ENCODE results near the gene SPEG.
A peak's percentile ranks its signal among the peaks of the same experiment; 100 is the strongest.

Gene SPEG

DNA sequence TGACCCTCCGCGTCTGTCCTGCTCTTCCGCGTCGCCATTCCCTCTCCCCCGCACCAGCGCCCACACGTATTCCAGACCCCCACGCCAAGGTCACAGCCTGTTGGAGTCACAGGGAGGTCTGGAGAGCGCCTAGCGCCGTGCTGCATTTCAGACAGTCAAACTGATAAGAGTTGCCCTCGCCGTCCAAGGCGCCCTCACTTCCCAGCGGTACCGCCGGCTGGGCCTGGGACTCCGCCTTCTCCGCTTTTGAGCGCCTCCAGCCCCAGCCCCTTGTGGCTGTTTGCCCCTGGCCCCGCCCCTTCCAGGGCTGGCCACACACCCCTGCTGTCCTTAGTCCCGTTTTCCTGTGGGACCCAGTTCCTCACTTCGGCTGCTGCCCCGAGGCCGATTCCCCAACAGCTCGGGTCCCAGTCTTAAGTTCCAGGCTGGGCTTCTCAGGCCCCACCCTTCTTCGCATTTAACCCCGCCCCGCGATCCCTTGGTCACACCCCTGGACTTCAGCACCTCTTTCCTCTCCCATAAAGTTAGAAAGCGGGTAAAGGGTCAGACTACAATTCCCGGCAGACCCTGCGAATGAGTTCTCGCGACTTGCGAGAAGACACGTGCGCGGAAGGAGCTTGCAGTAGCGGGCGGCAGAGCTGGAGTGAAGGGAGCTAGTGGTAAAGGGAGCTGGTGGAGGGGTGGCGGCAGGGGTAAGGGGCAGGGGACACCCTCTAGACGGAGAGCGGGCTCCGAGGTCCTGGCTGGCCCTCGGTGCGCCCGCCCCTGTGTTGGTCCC lies 63.8 kb downstream of the SPEG start, which contains the start of gene GMPPA:
GMPPA (plus strand) TSS at position 612 of the 778 bp plus-strand sequence. CDS start 1,085 bp downstream, outside the sequence.
- DNase-seq (ENCODE audit: low spot score) = peak; percentile 98

DNA sequence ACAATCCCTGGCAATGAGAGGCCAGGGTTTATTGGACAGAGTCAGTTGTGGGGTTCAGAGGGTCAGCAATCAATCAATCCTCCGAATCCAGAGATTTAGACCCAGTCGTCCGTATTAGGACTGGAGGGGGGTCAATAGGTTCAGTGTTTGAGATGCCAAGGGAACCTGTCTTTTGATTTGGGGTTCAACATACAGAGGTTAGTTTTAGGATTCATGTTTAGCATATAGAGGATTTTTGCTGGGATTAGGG lies 64.3 kb downstream of the SPEG start:
- no peak for DNase-seq (ENCODE audit: low spot score)

DNA sequence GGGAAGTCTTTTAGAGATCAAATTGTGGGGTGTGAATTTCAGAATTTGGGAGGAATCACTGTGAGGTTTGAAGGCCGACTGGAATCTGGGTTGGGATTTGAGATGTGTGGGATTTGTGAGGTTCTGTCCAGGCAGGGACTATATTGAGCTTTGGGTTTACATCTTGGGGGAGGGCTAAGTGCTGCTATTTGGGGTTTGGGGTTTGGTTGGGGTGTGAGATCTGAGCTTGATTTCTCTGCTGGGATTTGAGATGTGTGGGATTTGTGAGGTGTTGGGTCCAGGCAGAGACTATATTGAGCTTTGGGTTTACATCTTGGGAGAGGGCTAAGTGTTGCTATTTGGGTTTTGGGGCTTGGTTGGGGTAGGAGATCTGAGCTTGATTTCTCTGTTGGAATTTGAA lies 64.9 kb downstream of the SPEG start:
- DNase-seq (ENCODE audit: low spot score) = no peak

DNA sequence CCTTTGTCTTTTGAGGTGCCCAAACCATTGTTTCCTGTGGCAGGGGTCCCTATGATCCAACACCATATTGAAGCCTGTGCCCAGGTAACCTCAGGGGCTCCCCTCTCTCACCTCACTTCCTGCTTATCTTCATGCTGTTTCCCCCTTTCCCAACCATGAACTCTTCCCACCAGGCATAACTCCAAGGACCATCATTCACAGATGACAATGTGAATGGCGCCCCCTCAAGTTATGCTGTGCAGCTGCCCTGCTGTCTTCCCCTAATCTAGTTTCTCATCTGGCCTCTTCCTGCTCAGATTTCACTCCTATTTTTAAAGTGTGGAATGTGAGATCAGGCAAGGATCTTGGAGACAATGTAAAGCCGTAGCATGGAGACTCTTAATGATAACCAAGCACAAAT lies 65.5 kb downstream of the SPEG start:
- DNase-seq (ENCODE audit: low spot score) = no peak

DNA sequence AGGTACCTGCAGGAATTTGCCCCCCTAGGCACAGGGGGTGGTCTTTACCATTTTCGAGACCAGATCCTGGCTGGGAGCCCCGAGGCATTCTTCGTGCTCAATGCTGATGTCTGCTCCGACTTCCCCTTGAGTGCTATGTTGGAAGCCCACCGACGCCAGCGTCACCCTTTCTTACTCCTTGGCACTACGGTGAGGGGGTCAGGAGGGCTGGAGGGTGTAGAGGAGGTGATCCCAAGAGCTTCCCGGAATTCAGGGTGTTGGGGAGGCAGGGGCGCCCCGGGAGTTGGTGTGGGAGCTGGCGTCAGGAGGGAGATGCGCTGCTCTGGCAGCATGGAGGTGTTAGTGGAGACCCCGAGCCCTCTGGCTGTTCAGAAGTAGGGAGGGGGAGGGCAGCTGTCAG lies 67.2 kb downstream of the SPEG start:
- DNase-seq (ENCODE audit: low spot score) = no peak

DNA sequence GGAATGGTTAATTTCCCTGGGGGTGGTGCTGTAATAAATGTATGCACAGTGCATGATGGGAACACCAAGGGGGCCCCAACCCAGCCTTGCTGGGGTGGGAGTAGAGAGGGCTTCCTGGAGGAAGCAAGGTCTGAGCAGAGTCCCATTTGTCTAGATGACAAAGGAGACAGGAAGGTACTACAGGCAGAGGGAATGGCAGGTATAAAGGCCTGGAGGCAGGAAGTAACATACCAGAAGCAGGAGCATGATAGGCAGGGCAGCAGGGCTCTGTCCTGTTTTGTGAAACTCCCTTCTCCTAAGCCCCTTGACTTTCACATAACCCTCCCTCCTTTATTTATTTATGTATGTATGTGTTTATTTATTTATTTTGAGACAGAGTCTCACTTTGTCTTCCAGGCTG lies 68.0 kb downstream of the SPEG start:
- DNase-seq (ENCODE audit: low spot score) = no peak

DNA sequence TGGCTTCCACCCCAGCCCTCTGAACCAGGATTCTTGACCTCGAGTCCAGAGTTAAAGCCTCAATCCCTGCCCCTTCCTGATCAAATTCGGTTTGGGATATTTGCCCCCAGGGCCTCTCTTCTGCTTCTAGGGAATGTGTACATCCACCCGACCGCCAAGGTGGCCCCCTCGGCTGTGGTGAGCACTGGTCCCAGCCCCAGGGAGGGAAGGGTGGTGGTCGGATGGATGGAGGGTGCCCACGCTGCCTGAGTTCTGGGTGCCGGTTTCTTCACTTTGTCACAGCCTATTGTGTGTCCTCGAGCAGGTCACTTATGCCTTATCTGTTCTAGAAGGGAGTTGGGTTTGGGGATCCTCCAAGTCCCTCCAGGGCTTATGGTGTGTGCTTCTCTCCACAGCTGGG lies 70.9 kb downstream of the SPEG start:
- DNase-seq (ENCODE audit: low spot score) = no peak

DNA sequence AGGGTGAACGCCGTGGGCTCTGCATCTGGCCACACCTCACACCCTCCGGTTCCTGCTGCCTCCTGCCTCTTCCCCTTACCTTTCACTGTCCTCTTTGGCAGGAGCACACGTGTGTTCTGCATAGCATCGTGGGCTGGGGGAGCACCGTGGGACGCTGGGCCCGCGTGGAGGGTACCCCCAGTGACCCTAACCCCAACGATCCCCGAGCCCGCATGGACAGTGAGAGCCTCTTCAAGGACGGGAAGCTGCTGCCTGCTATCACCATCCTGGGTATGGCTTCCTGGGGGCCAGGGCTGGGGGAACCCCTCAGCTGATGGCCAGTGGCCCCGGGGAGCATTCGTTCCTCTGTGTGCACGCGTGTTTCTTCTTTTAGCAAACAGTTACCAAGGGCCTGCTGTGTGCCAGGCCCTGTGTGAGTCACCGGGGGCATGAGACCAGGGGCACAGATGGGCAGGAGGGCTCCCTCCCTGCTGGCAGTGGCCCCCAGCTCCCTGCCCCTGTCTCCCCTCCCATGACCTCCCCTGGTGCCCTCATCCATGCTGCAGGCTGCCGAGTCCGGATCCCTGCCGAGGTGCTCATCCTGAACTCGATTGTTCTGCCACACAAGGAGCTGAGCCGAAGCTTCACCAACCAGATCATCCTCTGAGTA lies 71.6 kb downstream of the SPEG start:
- DNase-seq (ENCODE audit: low spot score) = no peak

DNA sequence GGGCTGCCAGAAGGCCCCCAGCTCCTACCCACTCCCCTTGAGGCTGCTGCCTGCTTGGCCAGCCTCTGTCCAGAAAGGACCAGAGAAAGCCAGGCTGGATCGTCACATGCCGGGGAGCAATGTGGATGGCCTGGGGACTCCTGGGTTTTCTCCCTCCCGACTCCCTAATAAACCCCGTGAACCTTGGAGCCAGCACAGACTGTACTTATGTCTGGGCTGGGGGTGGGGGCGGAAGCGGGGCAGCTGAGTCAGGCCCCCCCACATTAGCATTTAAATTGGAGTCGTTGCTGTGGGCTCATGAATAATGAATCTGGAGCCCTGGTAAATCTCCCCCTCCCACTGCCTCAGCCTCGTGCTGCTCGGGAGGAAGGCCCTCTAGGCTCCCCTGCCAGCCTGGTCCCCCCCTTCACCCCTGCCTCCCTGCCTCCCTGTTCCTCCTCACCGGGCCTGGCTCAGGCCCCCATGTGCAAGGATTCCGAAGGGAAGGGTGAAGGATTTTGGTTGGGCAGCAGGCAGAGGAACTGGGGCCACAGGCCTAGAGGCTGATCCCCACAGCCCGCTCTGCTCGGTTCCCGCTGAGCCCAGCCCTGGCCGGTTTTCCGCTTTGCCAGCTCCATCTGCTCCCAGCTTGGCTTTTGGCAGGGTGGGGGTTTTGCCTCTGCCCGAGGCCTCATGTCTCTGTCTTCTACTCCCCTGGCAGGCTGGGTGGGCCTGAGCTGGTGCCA lies 72.3 kb downstream of the SPEG start:
- no peak for DNase-seq (ENCODE audit: low spot score)

DNA sequence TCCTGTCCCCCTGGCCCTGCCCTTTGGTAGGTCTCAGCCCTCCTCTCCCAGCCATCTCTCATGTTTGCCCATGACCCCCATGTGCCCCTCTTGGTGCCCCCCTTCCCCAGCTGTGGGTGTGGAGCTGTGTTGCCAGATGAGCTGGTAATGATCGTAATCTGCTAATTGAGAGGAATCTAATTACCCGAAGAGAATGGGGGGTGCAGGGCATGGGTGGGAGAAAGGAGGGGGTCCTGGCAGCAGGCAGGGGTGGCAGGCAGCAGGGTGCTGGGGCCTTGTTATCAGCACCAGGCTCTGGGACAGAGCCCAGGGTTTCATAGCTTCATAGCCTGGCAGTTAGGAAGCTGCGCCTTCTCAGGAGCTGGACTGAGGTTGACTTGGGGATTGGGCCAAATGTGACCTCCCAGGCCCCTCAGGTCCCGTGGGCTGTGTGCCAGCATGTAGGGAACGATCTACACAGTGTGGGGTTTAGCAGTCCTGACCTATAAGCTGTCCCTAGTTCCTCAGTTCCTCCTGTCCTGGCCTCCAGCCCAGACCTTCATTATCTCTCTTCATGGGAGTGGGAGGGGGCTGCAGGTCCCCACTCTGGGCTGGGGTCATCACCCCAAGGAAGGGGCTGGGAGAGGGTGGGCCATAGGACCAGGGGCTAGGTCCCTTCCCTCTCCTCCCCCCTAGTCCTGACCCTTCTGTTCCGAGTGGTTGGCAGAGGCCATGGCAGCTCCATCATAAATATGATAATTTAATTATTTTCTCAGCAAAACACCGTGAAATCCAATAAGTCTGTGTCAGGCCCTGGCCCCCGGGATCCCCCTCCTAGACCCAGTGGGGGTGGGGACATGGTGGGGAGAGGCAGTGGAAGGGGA lies 73.2 kb downstream of the SPEG start:
- no peak for DNase-seq (ENCODE audit: low spot score)

DNA sequence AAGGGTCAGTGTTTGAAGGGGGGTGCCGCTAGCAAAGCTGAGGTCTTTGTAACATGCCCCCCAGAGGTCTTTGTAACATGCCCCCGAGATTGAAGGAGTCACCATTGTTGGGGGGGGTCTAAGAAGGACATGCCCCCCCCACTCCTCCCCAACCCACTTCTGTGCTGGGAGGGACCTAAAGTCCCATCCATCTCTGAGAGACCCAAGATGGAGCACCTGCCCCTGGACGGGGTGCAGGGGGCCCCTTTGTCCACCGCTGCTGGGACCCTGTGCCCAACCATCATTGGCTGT lies 73.7 kb downstream of the SPEG start:
- DNase-seq (ENCODE audit: low spot score) = no peak

DNA sequence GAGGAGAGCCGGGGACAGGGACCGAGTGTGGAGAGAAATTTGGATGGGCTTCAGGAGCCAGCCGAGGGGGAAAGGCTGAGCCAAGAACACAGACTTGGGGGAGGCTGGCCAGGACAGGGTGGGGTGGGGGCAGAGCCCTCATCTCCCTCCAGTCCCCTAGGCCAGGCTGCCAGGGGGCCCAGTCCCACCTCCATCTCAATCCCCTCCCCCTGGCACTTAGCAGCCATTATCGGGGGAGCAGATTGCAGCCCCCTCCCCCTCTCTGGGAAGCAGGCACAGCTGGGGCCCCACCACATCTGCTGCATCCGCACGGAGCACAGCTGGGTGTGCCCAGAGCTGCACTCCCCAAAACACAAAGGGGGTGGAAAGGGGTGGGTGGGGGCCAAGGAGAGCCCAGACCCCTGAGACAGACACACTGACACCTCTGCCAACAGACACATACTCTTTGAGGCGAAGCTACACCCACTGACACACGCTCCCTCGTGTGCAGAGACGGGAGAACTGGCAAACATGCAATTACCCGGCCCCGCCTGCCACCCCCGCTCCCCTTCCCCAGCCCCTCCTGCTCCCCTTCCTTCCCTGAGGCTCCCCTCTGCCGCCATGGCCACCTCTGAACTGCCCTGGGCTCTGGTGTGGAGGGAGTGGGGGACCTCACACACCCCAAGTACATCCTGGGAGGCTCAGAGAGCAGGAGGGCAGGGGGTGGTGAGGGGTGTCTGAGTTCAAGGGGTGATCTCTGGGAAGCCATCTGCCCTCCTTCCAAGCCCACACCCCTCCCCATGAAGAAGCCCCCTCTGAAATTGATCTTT lies 74.5 kb downstream of the SPEG start:
- no peak for DNase-seq (ENCODE audit: low spot score)

DNA sequence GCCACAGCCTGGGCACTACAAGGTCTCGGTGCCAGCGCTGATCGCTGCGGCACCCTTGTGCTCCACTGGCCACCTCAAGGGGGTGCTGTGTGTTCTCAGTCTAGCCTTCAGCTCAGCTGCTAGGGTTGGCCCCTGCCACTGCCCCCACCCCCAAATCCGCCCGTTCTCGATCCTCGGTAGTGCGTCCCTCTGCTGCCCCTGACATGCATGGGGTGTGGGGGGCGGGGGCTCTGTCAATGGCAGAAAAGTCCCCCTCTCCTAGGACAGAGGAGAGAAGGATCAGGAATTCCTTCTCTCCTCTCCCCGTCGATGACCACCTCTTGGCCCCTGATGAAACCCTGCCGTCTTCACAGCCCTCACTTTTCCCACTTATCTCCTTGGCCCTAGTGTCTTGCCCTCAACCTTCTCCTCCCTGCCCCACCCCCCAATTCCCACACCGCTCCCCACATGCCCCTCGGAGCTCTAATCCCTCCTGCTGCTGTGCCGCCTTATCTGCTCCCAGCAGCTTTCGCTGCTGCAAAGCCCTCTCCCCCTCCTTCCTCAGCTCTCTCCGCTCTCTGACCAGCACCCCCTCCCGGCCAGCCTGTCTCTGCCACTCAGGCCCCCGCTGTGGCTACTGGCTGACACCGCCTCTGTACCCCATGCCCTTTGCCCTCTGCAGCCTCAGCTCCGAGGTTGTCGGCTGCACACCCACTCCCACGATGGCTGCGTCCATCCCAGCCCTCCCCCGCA lies 75.3 kb downstream of the SPEG start:
- DNase-seq (ENCODE audit: low spot score) = peak; percentile 35

DNA sequence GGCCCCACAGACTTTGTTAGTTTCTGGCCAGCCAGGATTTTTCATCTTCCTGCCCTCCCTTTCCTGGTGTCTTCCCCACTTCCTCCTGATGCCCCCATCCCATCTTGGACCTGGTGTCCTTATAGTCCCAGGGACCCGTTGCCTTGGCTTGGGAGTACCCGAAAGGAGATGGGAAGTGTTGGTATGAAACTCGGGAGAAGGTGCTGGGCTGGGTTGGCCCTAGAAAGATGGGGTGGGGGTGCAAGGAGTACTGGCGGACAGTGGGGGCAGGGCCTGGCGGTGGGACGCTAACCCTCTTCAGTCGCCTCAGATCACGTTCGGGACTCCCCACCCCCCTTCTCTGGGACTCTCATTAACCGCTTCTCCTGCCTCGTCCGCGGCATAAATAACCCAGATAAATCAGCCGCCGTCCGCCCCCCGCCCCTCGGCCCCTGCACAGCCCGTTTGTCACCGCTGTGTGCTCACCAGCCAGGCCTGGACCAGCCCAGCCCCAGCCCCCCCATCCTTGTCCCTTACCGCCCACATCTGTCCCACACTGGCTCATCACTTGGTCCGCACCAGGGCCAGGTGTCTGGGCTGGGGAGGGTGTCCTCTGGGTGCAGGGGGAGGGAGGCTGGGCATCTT lies 76.0 kb downstream of the SPEG start:
- no peak for DNase-seq (ENCODE audit: low spot score)

DNA sequence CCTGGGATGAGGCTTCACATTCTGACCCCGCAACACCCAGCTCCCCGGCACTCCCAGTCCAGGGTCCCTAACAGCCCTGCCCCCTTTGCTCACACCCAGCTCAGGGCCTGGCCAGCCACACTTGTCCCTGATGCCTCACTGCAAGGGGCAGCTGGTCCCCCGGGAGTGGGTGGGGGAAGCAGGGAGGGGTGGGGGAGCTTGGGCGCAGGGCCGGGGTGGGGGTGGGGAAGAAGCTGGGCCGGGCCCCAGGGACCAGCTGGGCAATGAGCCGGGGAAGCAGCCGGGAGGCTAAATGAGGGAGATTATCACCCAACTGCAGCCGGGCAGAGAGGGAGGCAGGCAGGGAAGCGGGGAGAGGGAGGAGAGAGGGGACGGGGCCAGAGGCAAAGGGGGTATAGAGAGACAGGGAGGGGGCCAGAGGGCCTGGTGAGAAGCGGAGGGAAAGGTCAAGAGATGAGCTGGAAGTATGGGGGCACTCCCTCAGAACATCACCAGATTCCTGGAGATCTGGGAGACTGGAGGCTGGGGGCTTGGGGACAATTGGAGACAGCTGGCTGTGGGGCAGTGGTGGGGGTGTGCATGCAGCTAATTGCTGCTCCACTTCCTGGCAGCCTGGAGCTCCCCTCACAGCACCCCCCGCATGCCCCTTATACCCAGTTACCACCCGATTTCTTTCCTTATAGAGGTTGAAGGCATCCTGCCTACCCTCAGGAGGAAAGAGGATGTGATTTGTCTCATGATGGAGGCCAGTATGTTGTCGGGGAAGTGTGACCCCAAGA lies 77.1 kb downstream of the SPEG start:
- no peak for DNase-seq (ENCODE audit: low spot score)

DNA sequence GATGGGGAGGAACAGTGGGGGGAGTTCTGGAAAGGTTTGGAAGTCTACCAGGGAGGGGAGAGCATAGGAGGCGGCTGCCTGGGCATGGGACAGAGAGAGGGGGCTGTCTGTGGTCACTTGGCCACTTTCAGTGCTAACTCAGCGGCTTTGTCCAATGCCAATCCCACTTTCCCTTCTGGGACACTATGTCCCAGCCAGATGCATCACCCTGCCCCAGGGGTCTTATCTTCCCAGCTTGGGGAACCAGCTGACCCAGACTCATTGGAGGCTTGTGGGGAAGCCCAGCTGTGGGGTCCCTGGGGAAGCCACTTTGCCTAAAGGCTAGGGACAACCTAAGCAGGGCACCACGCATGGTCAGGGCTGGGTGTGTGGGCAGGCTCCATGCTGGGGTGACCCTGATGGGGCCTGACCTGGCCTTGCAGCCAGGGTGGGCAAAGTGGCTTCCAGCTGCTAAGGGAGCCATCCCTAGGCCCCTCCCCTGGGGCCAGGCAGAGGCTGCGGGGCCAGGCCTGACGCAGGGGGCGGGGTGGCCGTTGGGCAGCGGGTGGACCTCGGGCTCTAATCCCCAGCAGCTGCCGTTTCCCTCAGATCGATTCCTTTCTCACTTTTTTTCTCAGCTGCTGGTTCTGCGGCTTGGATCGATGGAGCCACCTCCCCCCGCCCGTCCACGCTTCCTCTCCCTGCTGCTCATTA lies 78.0 kb downstream of the SPEG start:
- DNase-seq (ENCODE audit: low spot score) = no peak

DNA sequence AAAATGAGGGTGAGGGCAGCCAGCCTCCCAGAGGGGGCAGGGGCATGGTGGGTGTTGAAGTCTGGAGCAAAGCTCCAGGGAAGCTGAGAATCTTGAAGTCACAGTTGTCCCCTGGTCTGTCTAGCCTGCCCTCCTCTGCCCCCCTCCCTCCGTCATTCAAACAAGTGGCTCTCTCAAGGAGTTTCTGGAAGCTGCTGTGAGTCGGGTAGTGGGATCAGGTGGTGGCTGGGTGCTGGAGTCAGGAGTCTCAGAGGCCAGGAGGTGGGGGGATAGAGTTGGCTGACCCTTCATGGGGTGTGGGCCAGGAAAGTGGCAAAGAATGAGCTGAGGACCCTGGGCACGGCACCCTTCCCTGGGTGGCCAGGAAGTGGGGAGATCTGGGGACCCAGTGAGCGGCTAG lies 79.1 kb downstream of the SPEG start:
- no peak for DNase-seq (ENCODE audit: low spot score)

DNA sequence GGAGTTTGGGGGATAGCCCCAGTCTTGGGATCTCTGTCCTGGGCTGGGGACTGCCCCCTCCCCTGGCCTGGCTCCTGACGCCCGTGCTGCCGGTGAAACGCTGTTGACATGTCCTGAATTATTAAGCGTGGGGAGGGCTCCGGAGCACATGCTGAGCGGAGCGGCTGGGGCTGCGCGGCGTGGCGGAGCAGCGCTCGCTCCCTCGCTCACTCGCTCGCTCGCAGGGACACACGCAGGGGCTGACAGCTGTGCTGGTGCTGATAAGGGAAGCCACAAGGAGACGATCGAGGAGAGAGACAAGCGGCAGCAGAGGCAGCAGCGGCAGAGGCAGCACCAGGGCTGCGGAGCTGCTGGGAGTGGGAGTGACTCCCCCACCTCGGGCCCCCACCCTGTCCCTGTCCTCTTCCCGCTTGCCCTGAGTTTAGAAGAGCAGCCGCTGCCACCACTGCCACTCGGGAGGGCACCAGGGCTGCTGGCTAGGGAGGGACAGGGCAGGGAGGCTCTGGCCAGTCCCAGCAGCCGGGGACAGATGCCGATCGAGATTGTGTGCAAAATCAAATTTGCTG lies 79.6 kb downstream of the SPEG start, which contains the start of gene ASIC4:
ASIC4 (plus strand) TSS at position 287 of the 566 bp plus-strand sequence; CDS start at position 530, 243 bp downstream.
- no peak for DNase-seq (ENCODE audit: low spot score)

DNA sequence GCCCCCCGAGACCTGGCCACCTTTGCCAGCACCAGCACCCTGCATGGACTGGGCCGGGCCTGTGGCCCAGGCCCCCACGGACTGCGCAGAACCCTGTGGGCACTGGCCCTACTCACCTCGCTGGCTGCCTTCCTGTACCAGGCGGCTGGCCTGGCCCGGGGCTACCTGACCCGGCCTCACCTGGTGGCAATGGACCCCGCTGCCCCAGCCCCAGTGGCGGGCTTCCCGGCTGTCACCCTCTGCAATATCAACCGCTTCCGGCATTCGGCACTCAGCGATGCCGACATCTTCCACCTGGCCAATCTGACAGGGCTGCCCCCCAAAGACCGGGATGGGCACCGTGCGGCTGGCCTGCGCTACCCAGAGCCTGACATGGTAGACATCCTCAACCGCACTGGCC lies 80.2 kb downstream of the SPEG start:
- no peak for DNase-seq (ENCODE audit: low spot score)

All from activated CD4-positive, alpha-beta T cell treated with anti-CD3 and anti-CD28 coated beads, Interleukin-2, Interleukin-4, amounts not matched to agents 100 ng/mL and 50 ng/mL, durations not matched to agents 16 hours and 8 hours (primary cell).